Nephron (organoid): Measurements from ENCODE around the gene POU2F3.

Experiments
- H3K27ac Mint-ChIP-seq, 3 experiments: 2 replicates each; pipeline ENCODE4 v1.8.0; 2020; ENCODE audit warnings: mixed read lengths in 3 of 3, mild to moderate bottlenecking in 2 of 3, moderate library complexity in 1 of 3
- H3K27me3 Mint-ChIP-seq: 2 replicates; pipeline ENCODE4 v1.8.0; 2021; ENCODE audit warnings: low read depth, mild to moderate bottlenecking, moderate library complexity, mixed read lengths
- H3K36me3 Mint-ChIP-seq: 2 replicates; pipeline ENCODE4 v1.8.0; 2020; ENCODE audit warnings: low read depth, mixed read lengths
- H3K4me1 Mint-ChIP-seq: 2 replicates; pipeline ENCODE4 v1.8.0; 2020; ENCODE audit warnings: mixed read lengths
- H3K4me3 Mint-ChIP-seq, 3 experiments: 2 replicates each; pipeline ENCODE4 v1.8.0; 2020; ENCODE audit warnings: mild to moderate bottlenecking in 3 of 3, mixed read lengths in 3 of 3, moderate library complexity in 2 of 3
- H3K9me3 Mint-ChIP-seq: 2 replicates; pipeline ENCODE4 v1.8.0; 2020; ENCODE audit warnings: mixed read lengths
- TF ChIP-seq, protein P1 (sequence below), 3 experiments: fragments of 200-600 bp; sonication (generic); IDR thresholded peaks; one replicate each; pipeline ENCODE4 v1.5.0; 2021; ENCODE audit warnings: antibody characterized with exemption in 3 of 3; ENCODE audit not compliant: unreplicated experiment in 3 of 3

The POU2F3 gene

GRCh38 chr11:120235024-120235628 is 4.8 kb upstream of the POU2F3 start:
- H3K36me3 Mint-ChIP-seq = no peaks in the 10 kb centered on the region
- no peaks in the 10 kb centered on the region for H3K9me3 Mint-ChIP-seq
- H3K4me1 Mint-ChIP-seq = no peaks in the 10 kb centered on the region
- no peak overlapping the region for H3K27ac Mint-ChIP-seq
- TF ChIP-seq, protein P1, sequence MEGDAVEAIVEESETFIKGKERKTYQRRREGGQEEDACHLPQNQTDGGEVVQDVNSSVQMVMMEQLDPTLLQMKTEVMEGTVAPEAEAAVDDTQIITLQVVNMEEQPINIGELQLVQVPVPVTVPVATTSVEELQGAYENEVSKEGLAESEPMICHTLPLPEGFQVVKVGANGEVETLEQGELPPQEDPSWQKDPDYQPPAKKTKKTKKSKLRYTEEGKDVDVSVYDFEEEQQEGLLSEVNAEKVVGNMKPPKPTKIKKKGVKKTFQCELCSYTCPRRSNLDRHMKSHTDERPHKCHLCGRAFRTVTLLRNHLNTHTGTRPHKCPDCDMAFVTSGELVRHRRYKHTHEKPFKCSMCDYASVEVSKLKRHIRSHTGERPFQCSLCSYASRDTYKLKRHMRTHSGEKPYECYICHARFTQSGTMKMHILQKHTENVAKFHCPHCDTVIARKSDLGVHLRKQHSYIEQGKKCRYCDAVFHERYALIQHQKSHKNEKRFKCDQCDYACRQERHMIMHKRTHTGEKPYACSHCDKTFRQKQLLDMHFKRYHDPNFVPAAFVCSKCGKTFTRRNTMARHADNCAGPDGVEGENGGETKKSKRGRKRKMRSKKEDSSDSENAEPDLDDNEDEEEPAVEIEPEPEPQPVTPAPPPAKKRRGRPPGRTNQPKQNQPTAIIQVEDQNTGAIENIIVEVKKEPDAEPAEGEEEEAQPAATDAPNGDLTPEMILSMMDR (IDR thresholded peaks at IDR 0.05; ENCODE audit: unreplicated experiment in 3 of 3) = peak; percentile 72 to 81 (median 76)
- H3K27me3 Mint-ChIP-seq = peaks cover 68% of the 10 kb centered on the region
- no peak overlapping the region for H3K4me3 Mint-ChIP-seq

GRCh38 chr11:120236169-120237107 is 3.5 kb upstream of the POU2F3 start:
- Mint-ChIP-seq H3K4me1 (no peaks in the 10 kb centered on the region), H3K27ac (peak overlapping the region in 1 of 3 experiments; percentile 45), H3K27me3 (peaks cover 77% of the 10 kb centered on the region), H3K36me3 (no peaks in the 10 kb centered on the region), H3K9me3 (no peaks in the 10 kb centered on the region), H3K4me3 (no peak overlapping the region)
- TF ChIP-seq, protein P1 (IDR thresholded peaks at IDR 0.05; ENCODE audit: unreplicated experiment in 3 of 3) = no peak

DNA sequence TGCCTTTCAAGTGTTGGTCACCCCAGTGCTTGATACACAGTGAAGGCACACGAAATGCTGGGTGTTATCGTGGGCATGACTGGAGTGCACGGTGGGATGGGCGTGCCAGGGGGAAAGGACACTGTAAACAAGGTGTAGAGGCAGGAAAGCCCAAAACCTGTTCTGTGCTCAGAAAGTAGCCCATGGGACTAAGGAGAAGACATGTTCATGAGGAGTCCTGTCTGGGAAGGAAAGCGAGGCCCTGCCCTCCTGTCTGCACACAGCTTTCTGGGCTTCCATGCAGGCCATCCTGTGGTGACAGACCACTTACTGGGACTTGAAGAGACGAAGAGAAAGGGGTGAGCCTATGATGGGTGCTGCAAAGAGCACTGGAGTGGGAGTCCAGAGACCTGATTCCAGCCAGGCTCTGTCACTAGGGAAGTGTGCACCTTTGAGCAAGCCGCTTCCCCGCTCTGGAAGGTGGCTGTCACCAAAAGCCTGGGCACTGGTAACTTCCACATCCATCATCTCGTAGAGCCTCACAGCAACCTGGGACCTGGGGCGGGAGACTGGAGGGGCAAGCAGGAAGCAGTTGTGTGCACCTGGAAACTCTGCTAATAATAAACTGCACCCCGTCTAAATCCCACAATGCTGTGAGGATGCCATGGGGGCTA is 846 bp upstream of the POU2F3 start:
- no peaks in the 10 kb centered on the region for H3K4me1 Mint-ChIP-seq
- peaks cover 93% of the 10 kb centered on the region for H3K27me3 Mint-ChIP-seq
- no peaks in the 10 kb centered on the region for H3K36me3 Mint-ChIP-seq
- H3K4me3 Mint-ChIP-seq = peak overlapping the region; percentile 18 to 67 (median 19)
- TF ChIP-seq, protein P1 (IDR thresholded peaks at IDR 0.05; ENCODE audit: unreplicated experiment in 3 of 3) = no peak
- H3K9me3 Mint-ChIP-seq = no peaks in the 10 kb centered on the region
- H3K27ac Mint-ChIP-seq = no peak overlapping the region

GRCh38 chr11:120240866-120241265 is 926 bp downstream of the POU2F3 start:
- H3K27ac Mint-ChIP-seq = no peak overlapping the region
- TF ChIP-seq, protein P1 (IDR thresholded peaks at IDR 0.05; ENCODE audit: unreplicated experiment in 3 of 3) = no peak
- no peaks in the 10 kb centered on the region for H3K36me3 Mint-ChIP-seq
- H3K27me3 Mint-ChIP-seq = peaks cover 98% of the 10 kb centered on the region
- H3K4me1 Mint-ChIP-seq = no peaks in the 10 kb centered on the region
- H3K4me3 Mint-ChIP-seq = peak overlapping the region; percentile 41 to 64 (median 58)
- no peaks in the 10 kb centered on the region for H3K9me3 Mint-ChIP-seq

GRCh38 chr11:120241277-120241676 is 1.3 kb downstream of the POU2F3 start:
- no peak overlapping the region for H3K4me3 Mint-ChIP-seq
- H3K27ac Mint-ChIP-seq = no peak overlapping the region
- H3K36me3 Mint-ChIP-seq = no peaks in the 10 kb centered on the region
- H3K27me3 Mint-ChIP-seq = peaks cover 98% of the 10 kb centered on the region
- H3K4me1 Mint-ChIP-seq = no peaks in the 10 kb centered on the region
- TF ChIP-seq, protein P1 (IDR thresholded peaks at IDR 0.05; ENCODE audit: unreplicated experiment in 3 of 3) = no peak
- no peaks in the 10 kb centered on the region for H3K9me3 Mint-ChIP-seq
